NCI-H1105 (cell line): ENCODE results near the gene RFC4.

Source experiments
- DNase-seq: peaks from one replicate; lab custom pipeline; 2025; lab: John Stamatoyannopoulos, UW

Gene RFC4

DNA sequence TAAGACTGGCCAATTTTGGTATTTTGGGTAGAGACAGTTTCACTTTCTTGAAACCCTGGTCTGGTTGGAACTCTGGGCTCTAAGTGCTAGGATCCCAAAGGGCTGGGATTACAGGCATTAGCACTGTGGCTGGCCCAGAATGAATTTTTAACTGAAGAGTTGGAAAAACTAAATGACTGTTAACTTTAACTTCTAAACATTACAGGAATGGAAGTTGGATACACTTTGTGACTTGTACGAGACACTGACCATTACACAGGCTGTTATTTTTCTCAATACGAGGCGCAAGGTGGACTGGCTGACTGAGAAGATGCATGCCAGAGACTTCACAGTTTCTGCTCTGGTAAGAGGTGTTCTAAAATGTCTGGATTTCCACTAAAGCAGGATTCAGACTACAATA is 19.4 kb downstream of the RFC4 start:
- no peak for DNase-seq

DNA sequence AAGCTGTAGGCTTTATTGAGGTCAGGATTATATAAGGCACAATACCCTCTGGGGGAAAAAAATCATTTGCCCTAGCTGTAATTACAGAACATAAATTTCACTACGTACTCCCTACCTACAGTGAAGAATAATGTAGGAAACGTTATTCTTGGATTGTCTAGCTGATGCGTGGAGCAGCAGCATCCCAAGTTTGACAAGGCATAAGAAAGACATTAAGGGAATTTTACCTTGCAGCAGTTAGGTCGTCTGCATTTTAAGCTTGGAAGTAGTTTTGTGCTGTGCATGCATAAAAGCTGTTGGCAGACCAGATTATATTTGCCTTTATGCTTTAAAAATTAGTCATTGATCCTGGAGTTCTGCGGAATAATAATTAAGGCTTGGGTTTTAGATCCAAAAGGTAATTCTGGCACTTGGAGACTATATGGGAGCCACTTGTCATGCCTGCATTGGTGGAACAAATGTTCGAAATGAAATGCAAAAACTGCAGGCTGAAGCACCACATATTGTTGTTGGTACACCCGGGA is 20.7 kb downstream of the RFC4 start:
- DNase-seq: no peak

DNA sequence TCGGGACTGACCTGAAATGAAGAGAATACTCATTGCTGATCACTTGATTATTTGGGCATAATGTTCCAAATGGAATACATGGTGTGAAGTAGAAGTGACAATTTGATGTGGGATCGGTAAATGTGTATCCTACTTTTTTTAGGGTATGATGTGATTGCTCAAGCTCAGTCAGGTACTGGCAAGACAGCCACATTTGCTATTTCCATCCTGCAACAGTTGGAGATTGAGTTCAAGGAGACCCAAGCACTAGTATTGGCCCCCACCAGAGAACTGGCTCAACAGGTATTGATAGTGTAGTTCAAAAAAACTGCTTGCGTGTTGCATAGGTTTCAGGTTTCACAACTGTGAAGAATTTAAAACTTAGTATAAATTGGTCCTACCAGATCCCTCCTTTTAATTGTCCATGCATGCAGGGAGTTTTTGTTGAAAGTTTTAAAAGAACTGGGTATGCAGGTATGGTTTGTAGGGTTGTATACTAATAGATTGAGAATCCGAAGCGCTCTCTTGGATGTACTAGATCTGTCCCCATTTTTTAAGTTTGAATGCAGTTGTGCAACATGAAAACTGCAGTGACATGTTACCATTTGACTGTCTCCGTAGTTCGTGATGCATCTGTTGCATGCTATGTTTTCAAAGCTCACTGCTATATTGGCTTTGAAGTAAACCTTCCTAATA is 21.3 kb downstream of the RFC4 start:
- no peak for DNase-seq

DNA sequence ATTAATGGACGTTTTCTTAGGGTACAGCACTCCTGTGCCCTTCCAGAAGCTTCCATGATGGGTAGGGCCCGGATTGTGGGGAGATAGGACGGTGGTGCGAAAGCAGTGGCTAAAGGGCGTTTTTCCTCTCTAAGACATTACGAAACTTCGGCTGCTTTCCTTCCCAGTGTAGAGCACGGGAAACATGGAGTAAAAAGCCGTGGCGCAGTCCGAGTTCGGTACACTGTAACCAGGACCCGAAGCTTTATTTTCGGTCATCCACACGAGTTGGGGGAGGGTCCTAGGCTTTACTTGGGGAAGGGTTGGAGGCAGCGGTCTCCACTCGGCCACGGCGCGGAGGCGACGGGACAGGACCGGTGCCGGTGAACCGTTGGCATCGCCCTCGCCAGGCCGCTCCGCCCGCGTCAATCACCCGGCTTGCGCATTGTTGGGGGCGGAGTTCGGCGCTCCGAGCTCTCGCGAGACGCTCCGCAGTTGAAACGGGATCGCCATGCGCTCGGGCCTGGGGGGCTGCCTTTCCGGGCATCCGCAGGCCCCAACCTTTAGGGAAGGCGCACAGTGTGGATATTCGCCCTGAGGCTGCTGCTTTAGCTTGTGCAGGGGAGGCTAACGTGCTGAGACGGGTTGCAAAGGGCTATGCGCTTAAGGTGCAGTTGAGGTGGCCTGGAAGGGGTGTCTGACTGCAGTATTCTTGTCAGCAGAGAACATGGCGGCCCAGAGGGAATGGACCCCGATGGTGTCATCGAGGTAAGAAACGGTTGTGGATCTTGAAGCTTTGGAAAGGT is 22.4 kb downstream of the RFC4 start:
- peak; percentile 80 for DNase-seq

DNA sequence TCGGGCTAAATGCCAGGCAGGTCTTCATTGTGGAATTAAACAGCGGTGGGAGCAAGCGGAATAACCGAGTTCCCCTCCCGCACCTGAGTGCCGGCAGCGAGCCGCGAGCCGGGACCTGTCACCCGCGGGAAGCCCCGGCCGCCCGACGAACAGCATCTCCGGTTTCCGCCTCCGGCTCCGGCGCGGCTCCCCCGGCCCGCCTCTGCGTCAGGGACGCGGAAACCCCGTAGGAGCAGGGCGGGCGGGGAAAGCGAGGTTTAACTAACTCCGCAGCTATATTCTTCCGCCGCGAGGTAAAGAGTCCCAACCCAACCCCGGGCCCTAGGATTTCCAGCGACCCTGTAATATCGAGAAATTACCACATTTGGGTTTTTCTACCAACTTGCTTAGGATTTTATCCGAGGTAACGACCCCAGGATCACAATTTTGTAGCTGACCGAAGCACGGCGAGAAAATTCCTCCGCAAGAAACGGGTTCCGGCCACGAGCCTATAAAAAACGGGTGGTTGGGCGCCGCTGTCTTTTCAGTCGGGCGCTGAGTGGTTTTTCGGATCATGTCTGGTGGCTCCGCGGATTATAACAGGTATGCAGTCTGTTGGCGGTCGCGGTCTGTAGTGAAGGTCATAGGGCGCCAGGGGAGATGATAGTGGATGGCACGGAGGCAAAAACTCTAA is 23.1 kb downstream of the RFC4 start, which contains the start of gene EIF4A2:
EIF4A2 (plus strand) TSS at position 520 of the 673 bp plus-strand sequence; CDS start at position 554, 34 bp downstream.
- DNase-seq: peak; percentile 92

DNA sequence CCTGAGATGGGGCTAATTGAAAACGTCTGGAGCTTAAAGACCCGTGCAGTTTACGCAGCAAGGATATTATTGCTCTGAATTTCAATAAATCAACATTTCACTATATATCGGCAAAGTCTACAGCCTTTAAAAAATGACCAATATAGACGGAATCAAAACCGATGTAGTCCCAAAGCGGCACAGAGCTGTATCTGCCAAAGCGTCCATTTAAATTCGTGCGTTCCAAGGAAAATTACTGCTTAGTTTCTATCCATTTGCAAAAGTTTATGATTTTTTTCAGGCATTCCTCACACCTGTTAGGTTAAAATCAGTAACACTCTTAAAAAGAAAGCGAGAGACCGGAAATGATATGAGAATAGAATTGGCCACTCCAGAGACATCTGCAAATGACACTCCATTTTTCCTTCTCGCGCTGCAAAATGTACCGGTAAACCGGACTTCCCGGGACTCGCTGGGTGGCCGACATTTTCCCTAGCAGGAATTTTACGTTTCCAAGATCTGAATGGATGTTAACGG is 23.7 kb downstream of the RFC4 start:
- peak; percentile 61 for DNase-seq

DNA sequence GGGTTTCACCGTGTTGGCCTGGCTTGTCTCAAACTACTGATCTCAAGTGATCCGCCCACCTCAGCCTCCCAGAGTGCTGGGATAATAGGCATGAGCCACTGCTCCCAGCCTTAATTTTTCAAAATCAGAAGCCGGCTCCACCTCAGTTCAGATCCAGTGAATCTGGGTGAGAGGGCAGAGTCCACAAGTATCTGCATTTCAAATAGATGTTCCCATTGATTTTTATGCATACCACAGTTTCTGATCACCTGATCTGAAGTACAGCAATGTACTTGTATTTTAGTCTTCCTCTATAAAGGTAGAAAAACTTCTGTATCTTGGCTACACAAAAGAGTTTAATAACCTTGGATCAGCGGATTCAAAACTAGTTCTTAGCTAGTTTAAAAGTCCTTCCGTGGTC is 27.1 kb downstream of the RFC4 start:
- no peak for DNase-seq

DNA sequence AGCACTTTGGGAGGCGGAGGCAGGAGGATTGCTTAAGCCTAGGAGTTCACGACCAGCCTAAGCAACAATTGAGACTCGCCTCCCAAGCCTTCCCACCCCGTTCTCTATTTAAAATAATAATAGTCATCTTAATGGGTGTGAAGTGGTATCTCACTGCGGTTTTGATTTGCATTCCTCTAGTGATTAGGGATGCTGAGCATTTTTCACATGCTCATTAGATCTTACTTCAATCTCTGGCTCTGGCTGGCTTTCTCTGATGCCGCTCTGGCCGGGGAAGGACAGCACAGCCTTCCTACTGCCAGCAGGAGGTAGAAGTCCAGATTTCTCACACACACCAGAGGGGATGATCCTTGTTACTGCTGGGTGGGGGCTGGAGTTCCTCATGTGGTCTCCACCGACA is 30.3 kb downstream of the RFC4 start:
- DNase-seq: no peak

DNA sequence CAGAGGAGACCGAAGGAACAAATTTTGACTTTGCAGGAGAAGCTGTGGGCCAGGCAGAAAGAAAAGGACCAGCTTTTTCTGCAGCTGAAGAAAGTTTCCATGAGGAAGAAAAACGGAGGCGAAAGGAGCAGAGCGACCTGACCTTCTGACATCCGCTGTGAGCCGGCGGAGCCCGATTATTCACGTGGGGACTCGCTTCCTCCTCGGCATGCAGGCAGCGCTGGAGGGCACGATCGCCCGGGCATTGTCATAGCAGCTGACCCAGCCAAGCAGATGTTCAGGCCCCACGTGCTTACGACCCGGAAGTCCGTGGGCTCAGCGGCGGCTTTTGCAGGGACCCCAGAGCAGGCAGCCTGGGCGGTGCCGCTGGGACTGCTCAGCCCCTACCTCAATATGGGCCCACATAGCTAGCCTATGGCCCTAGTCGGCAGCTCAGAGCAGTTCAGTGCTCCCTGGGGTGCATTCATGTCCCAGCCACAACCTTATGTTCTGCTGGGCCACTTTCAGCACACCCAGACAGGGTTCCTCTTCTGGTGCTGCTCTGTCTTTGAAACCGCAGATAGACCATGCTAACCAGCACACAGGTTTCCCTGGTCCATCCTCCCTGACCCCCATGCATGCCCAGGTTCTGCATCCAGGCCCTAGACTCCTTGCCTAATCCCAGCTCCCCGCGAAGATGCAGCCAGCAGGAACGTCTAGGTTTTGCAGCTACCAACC is 33.4 kb downstream of the RFC4 start:
- no peak for DNase-seq

DNA sequence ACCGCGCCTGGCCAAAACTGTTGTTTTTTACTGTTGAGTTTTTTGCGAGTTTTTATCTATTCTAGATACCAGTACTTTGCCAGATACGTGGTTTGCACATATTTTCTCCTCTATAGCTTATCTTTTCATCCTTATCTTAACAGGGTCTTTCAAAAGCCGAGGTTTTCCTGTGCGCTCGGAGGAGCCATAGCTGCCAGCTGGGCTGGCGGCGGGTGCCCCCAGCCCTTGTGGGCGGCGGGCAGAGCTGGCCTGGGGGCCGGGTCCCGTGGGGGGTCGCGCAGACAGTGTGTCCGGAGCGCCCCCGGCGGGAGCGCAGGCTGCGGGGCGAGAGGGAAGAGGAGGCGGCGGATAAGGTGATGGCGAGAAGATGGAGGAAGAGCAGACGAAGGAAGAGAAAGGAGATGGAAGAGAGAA is 34.0 kb downstream of the RFC4 start:
- DNase-seq: no peak

DNA sequence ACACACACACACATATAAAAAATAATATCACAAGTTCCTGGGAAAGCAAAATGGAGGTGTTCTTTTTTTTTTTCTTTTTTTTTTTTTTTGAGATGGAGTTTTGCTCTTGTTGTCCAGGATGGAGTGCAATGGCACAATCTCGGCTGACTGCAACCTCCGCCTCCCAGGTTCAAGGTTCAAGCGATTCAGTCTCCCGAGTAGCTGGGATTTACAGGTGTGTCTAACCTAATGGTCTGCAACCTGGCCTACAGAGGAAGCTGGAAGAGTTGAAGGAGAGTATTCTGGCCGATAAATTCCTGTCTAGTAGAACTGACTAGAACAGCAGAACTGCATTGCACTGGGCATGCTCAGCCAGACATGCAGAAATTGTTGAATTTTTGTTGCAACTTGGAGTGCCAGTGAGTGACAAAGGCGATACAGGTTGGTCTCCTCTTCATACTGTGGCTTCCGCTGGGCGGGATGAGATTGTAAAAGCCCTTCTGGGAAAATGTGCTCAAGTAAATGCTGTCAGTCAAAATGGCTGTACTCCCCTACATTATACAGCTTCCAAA is 45.3 kb downstream of the RFC4 start:
- DNase-seq: no peak

DNA sequence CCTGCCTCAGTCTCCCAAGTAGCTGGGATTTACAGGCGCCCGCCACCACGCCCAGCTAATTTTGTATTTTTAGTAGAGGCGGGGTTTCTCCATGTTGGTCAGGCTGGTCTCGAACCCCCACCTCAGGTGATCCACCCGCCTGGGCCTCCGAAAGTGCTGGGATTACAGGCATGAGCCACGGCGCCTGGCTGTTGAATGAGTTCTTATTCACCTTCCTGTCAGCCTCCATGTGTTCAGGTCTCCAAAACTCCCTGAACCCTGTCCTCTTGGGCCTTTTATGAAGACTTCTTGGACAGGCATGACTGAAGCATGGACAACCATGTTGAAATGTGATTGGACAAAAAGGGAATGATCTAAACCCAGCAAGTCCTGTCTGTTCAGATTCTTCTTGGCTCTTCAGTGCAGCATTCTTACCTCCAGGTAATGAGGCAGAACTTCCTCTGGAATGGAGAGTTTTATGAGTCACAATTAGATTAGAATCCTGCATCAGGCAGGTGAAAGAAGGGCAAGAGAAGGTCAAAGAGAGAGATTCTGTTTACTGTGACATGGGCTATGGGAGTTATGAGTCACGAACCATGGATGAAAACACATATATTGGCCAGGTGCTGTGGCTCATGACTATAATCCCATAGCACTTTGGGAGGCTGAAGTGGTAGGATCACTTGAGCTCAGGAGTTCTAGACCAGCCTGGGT is 46.0 kb downstream of the RFC4 start:
- no peak for DNase-seq

DNA sequence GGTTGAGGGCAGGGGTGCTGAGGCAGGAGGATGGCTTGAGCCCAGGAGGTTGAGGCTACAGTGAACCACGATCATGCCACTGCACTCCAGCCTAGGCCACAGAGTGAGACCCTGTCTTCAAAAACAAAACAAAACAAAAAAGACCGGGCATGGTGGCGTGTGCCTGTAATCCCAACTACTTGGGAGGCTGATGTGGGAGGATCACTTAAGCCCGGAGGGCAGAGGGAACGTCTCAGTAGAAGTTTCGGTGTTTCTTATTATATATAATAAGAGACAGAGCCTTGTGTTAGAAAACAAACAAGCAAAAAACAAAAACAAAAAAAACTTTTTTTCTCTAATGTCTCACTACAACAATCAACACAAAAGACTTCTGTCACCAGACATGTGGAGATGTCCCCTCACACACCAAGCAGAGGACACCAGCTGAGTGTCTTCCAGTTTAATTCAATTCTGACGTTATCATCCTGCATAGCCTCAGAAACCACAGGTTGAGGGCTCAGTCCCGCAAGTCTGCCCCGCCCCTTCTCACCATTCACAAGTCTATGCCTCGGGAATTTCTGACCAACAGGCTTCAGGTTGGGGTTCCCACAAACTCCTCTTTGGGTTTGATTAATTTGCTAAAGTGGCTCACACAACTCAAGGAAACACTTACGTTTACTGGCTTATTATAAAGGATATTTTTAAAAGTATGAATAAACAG is 46.9 kb downstream of the RFC4 start:
- no peak for DNase-seq

DNA sequence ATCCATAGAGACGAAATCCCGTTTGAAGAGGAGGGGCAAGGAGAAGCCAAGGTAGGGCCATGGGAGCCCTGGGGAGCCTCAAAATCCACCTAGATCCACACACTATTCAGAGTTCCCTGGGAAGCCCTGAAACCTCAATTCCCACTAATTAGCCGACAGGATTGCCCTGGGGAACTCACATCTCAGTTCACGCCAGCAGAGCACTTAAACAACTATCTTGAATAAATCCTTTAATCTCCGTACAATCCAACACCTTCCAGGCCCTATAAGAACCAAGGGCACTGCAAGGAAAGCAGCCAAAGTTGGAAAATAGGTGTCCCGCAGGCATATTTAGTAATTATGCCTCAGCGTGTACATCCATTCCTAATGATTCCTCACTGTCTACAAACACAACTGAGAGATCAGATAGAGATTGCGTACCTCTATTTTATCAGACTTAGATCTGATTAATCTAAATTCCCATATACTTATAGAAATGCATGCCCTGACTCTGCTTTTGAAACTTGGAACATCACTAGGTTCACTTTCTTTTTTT is 48.5 kb downstream of the RFC4 start:
- DNase-seq: no peak

DNA sequence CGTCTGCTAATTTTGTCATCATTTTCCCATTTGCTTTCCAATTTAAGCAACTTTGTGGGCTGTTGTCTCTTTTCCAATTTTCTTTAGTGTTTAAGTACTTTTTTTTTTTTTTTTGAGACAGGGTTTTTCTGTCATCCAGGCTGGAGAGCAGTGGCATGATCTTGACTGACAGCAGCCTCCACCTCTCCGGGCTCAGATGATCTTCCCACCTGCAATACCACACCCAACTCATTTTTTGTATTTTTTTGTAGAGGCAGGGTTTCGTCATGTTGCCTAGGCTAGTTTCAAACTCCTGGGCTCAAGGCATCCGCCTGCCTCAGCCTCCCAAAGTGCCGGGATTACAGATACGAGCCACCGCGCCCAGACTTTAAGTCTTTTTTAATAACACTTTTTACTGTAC is 49.1 kb downstream of the RFC4 start:
- DNase-seq: no peak

DNA sequence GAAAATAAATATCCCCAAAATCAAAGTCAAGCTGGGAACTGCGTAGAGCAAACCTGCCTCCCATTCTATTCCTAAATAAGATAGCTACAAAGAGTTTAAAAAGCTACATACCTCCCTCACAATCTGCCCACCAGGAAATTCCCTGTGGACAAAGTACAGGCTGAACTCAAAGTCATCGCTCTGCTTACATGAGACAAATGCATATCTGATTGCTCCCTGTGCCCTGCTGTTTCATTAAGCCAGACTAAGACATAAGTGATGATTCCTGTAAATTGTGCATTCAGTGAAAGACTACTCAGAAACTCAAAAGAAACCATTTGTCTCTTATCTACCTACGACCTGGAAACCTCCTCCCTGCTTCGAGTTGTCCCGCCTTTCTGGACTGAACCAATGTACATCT is 51.4 kb downstream of the RFC4 start:
- no peak for DNase-seq

DNA sequence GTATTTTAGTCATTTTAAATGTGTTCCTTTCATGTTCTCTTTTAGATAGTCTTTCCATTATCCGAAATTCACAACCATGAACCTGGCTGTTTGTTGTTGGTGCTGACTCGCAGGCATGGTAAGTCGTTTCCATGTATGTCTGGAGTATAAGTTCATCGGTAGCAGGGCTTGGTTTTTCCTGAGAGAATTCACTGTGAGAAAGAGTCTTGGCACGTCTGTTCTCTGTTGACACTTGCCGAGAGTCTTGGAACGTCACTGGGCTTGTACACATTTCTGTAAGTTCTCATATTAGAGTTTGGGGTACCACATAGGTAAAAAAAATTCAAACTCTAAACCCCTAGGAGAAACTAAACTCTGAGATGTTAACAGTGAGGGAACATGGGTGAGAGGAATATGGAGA is 52.3 kb downstream of the RFC4 start:
- DNase-seq: no peak

DNA sequence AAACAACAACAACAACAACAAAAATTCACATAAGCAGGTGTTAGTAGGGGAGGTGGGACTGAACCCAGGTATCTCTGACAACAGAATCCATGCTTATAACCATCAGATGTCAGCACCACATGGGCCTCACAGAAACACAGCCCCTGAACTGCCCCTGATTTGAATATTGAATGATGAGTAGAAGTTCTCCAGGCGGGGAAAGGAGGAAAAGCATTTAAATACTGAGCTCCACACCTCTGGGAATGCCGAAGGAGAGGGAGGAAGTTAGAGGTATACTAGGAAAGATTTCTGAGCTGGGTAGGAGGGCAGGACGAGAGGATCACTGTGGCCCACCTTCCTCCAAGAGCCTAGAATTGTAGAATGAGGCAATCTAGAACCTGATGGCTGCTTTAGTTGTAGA is 54.8 kb downstream of the RFC4 start:
- DNase-seq: no peak

DNA sequence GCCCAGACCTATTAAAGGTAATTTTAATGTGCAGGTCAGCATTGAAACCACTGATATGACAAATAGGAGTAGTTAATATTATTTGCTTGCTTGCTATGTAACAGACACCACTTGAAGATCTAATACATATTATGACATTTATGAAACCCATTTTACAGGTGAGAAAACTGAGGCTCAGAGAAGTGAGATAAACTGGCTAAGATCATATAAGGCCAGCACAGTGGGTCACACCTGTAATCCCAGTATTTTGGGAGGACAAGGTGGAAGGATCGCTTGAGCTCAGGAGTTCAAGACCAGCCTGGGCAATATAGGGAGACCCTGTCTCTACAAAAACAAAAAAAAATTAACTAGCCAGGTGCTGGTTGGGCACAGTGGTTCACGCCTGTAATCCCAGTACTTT is 56.0 kb downstream of the RFC4 start:
- DNase-seq: no peak

DNA sequence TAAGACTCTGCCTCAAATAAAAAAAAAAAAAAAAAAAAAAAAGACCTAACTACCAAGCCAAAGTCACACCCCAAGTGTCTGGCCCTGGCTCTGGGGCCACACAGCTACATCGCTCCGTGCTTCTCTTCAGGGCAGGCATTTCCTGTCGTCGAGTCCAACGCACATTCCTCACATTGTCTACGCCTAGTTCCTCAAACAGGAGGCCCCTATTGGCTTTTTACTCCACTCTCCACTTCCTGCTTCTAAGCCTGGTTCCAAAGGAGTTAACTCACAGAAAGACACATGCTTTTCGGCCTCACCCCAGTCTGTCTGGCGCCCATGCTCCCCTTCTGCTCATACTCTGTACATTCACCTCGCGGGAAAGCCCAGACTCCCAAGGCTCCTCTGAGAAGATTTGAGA is 60.3 kb downstream of the RFC4 start:
- DNase-seq: no peak
